Measurements from ENCODE around the gene RCAN3.
"Not testable (repeated sequence)": the region's sequence is repeated elsewhere in the genome, so short reads cannot be mapped to it uniquely, and the experiment has no call there.

RCAN3 gene

GRCh38 chr1:24486331-24487065 is 16.1 kb upstream of the RCAN3 start:
- no peak for DNase-seq (ENCODE audit: low read depth in 2 of 2)

GRCh38 chr1:24487455-24487854 is 15.2 kb upstream of the RCAN3 start:
- DNase-seq (ENCODE audit: low read depth in 2 of 2) = no peak

GRCh38 chr1:24488159-24488558 is 14.5 kb upstream of the RCAN3 start:
- not testable (repeated sequence) for DNase-seq (ENCODE audit: low read depth in 2 of 2)

GRCh38 chr1:24489674-24490073 is 13.0 kb upstream of the RCAN3 start:
- DNase-seq (ENCODE audit: low read depth in 2 of 2) = no peak

GRCh38 chr1:24490101-24490781 is 12.4 kb upstream of the RCAN3 start:
- no peak for DNase-seq (ENCODE audit: low read depth in 2 of 2)

- DNase-seq (ENCODE audit: low read depth in 2 of 2) = no peak
Measured at GRCh38 chr1:24491577-24492360, 10.9 kb upstream of the RCAN3 start.

GRCh38 chr1:24492935-24493334 is 9.7 kb upstream of the RCAN3 start:
- not testable (repeated sequence) for DNase-seq (ENCODE audit: low read depth in 2 of 2)

GRCh38 chr1:24493785-24494184 is 8.9 kb upstream of the RCAN3 start:
- DNase-seq (ENCODE audit: low read depth in 2 of 2) = no peak

- DNase-seq (ENCODE audit: low read depth in 2 of 2) = no peak
Measured at GRCh38 chr1:24498589-24498988, 4.0 kb upstream of the RCAN3 start.

GRCh38 chr1:24500448-24501048 is 2.1 kb upstream of the RCAN3 start:
- no peak for DNase-seq (ENCODE audit: low read depth in 2 of 2)

- no peak for DNase-seq (ENCODE audit: low read depth in 2 of 2)
Measured at GRCh38 chr1:24501371-24502064, 1.1 kb upstream of the RCAN3 start.

- peak; percentile 45 to 67 for DNase-seq (ENCODE audit: low read depth in 2 of 2)
Measured at GRCh38 chr1:24502065-24502708, 449 bp upstream of the RCAN3 start.

- no peak for DNase-seq (ENCODE audit: low read depth in 2 of 2)
Measured at GRCh38 chr1:24503059-24503751, 569 bp downstream of the RCAN3 start.

GRCh38 chr1:24503870-24504523 is 1.4 kb downstream of the RCAN3 start:
- no peak for DNase-seq (ENCODE audit: low read depth in 2 of 2)

GRCh38 chr1:24504560-24504959 is 1.9 kb downstream of the RCAN3 start:
- DNase-seq (ENCODE audit: low read depth in 2 of 2) = no peak

- no peak for DNase-seq (ENCODE audit: low read depth in 2 of 2)
Measured at GRCh38 chr1:24505816-24506215, 3.2 kb downstream of the RCAN3 start.

GRCh38 chr1:24506691-24507381 is 4.2 kb downstream of the RCAN3 start:
- DNase-seq (ENCODE audit: low read depth in 2 of 2) = no peak

GRCh38 chr1:24507405-24507804 is 4.8 kb downstream of the RCAN3 start:
- no peak for DNase-seq (ENCODE audit: low read depth in 2 of 2)

GRCh38 chr1:24508911-24509310 is 6.3 kb downstream of the RCAN3 start:
- DNase-seq (ENCODE audit: low read depth in 2 of 2) = no peak
